ENCODE data around the gene GATAD2B. TPM values are rescaled to one million over a fixed set of nuclear protein-coding genes. Genes with fewer than 3 reads are reported as not detected.

The GATAD2B gene
- total and polyA plus RNA-seq, 2 donors (not counting 3 experiments of a cell fraction or from before 2014, with no cell fraction given) = 8.5 to 46.3 TPM

DNA sequence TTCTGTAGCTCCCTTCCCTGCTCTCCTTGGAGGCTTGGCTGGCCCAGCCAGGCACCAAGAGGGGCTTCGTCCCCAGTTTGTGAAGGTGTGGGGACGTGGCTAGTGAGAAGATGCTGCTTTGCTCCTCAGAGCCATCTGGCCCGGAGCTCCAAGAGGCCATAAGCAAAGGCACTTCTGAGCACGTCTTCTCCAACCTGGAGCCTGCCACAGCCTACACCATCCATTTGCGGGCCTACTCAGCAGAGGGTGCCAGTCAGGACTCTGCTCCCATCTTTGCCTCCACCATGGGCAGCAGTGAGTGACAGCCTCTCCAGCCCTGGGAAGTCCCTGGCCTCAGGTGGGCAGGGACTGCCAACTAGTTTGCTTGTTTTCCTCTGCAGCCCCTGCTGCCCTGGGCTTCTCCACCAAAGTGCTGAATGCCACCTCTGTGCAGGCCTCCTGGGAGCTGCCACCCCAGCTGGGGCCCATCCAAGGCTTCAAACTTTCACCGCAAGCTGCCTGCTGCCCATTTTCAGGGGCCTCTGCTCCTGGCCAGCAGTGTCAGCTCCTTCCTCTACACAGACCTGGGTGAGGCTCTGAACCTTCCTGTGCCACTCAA lies 121.6 kb downstream of the GATAD2B start:
- DNase-seq (ENCODE audit: low read depth, low spot score) = no peak
- Histone ChIP-seq H3K9me3 (replicated peaks; ENCODE audit: control insufficient read depth, insufficient read depth, low read length) (no peaks in the 10 kb centered on the region), H2AFZ (ENCODE audit: low read depth, low read length) (no peak overlapping the region), H3K9ac (replicated peaks; ENCODE audit: extremely low read depth, insufficient read depth, low read length) (no peak overlapping the region), H3K79me2 (ENCODE audit: control insufficient read depth, insufficient read depth, low read length) (no peaks in the 10 kb centered on the region), H3K4me2 (ENCODE audit: insufficient read depth, low read length) (no peak overlapping the region), H3K36me3 (ENCODE audit: control insufficient read depth in 2 of 2, extremely low read depth in 1 of 2, insufficient read depth in 2 of 2, low read length in 2 of 2) (peaks cover 0 to 3% of the 10 kb centered on the region in 2 experiments), H4K20me1 (replicated peaks; ENCODE audit: control insufficient read depth, extremely low read depth, insufficient read depth, low read length) (no peaks in the 10 kb centered on the region), H3K27ac (ENCODE audit: insufficient read depth, low read depth, low read length) (no peak overlapping the region), H3K4me3 (replicated peaks in 1 of 3; ENCODE audit: insufficient read depth in 1 of 3, low read depth in 1 of 3, low read length in 3 of 3) (no peak overlapping the region), H3K4me1 (ENCODE audit: control insufficient read depth, extremely low read depth, insufficient read depth, low read length) (peaks cover 4% of the 10 kb centered on the region), H3K27me3 (ENCODE audit: control insufficient read depth in 2 of 2, insufficient read depth in 2 of 2, low read length in 2 of 2) (no peaks in the 10 kb centered on the region), H3K9me1 (replicated peaks; ENCODE audit: control insufficient read depth, extremely low read depth, insufficient read depth, low read length) (no peaks in the 10 kb centered on the region)
- intact Hi-C loops (cut with micrococcal nuclease) (no loop called here), dilution Hi-C loops (cut with MboI; ENCODE audit: extremely low pct_ligation_motif_present, low sequenced_read_pairs) (no loop called here)
- no peak for FAIRE-seq
- TF ChIP-seq, protein P1, sequence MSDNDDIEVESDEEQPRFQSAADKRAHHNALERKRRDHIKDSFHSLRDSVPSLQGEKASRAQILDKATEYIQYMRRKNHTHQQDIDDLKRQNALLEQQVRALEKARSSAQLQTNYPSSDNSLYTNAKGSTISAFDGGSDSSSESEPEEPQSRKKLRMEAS (IDR thresholded peaks at IDR 0.05; ENCODE audit: insufficient read depth, insufficient read length) = no peak
- no peak for TF ChIP-seq POLR2AphosphoS5 (IDR thresholded peaks at IDR 0.05; ENCODE audit: insufficient read depth, low read depth, low read length)
- TF ChIP-seq, protein P2, sequence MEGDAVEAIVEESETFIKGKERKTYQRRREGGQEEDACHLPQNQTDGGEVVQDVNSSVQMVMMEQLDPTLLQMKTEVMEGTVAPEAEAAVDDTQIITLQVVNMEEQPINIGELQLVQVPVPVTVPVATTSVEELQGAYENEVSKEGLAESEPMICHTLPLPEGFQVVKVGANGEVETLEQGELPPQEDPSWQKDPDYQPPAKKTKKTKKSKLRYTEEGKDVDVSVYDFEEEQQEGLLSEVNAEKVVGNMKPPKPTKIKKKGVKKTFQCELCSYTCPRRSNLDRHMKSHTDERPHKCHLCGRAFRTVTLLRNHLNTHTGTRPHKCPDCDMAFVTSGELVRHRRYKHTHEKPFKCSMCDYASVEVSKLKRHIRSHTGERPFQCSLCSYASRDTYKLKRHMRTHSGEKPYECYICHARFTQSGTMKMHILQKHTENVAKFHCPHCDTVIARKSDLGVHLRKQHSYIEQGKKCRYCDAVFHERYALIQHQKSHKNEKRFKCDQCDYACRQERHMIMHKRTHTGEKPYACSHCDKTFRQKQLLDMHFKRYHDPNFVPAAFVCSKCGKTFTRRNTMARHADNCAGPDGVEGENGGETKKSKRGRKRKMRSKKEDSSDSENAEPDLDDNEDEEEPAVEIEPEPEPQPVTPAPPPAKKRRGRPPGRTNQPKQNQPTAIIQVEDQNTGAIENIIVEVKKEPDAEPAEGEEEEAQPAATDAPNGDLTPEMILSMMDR (IDR thresholded peaks at IDR 0.05; ENCODE audit: extremely low read depth in 1 of 2, insufficient read depth in 1 of 2, low read depth in 1 of 2, low read length in 2 of 2) = no peak
- TF ChIP-seq POLR2A (IDR thresholded peaks at IDR 0.05; ENCODE audit: low read depth, low read length) = no peak
- TF ChIP-seq FOS (IDR thresholded peaks at IDR 0.05; ENCODE audit: borderline replicate concordance, insufficient read depth, low read length) = no peak
- TF ChIP-seq GATA2 (IDR thresholded peaks at IDR 0.05; ENCODE audit: insufficient read depth, insufficient read length, low read depth, low read length) = no peak
- no peak for TF ChIP-seq MYC (IDR thresholded peaks at IDR 0.05; ENCODE audit: low read depth, low read length)
- POLR2A ChIA-PET = no interaction called here
- CTCF ChIA-PET = interaction anchor here (1.2 to 2.1 kb wide), 4 partner anchors 145 to 186 kb away, joined by 3 to 8 read pairs (median 4); partner anchors contain the start of genes DENND4B and RAB13
- BruUV-seq (replicated peaks) = no TSS peak

Data from endothelial cell of umbilical vein (primary cell).